Breast epithelium (tissue), 3 donors: ENCODE results near the gene KIF5B.

ENCODE experiments used
- CTCF ChIP-seq, 3 donors: fragments of 450-650 bp; IDR thresholded peaks; one replicate each; pipeline ENCODE4 v1.5.1; 2016 to 2017; ENCODE audit warnings: antibody characterized with exemption in 3 of 3, mild to moderate bottlenecking in 3 of 3, moderate library complexity in 3 of 3
- POLR2A ChIP-seq: fragments of 450-650 bp; IDR thresholded peaks from one replicate; pipeline ENCODE4 v1.6.1; 2016; ENCODE audit warnings: antibody characterized with exemption, mild to moderate bottlenecking, moderate library complexity

GRCh38 chr10:32046151-32046550 is 10.1 kb downstream of the KIF5B start:
- TF ChIP-seq CTCF (IDR thresholded peaks at IDR 0.05) = no peak
- TF ChIP-seq POLR2A = no peak
